ENCODE data around the gene CBFB.

Gene CBFB

DNA sequence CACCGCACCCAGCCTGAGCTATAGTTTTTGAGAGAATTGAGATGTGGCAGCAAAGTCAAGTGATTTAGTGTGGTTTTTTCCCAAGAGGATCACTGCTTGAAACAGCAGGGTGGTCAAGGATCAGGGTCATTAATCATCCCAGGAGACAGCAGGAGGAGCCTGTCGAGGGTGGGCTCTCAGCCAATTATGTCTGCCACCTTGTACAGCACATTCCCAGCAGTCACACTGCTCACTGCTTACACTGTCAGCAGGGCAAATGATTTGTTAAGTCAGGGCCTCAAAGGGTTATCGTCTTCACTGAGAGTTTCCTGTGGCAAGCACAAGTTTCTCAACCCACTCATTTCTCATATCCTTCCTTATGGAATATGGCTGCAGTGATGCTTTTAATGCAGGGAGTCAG, 108.7 kb downstream of the CBFB start:
- no peak for DNase-seq (ENCODE audit: low spot score)

DNA sequence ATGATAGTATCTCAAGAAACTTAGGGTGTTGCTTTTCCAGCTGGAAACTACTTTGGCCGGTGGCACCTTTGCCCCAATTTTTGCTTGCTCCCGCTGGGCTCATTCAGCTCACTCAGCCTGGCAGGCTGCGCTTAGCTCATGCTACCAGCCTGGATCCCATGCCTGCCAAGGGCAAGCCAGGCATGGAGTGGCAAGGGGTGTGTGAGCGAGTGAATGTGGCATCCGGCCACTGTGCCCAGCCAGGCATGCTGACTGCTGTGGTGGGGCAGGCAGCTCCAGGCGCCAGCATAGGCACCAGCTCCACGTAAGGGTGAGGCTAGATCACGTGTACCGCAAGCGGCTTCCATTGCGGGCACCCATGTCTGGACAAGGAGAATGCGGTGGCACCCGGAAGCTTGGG, 112.4 kb downstream of the CBFB start:
- no peak for DNase-seq (ENCODE audit: low spot score)

DNA sequence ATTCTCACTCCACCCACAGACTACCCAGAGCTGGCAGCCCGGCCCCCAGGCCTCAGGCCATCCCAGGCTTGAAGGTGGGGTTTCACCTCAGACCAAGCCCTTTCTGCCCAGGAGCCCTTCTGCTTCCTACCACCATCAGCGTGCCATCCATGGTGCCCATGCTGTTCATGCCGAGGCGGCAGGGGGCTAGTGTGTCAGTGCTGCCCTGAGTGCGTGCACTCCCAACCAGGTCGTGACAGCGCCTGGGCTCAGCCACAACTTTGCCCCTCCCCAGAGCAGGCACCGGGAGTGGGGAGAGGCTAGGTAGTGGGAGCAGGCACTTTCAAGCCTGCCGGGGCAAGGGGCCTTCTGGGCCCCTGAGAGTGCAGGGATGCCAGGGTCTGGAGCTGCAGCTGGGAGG, 113.4 kb downstream of the CBFB start:
- DNase-seq (ENCODE audit: low spot score), result no peak

GRCh38 chr16:67144943-67145342, 116.0 kb downstream of the CBFB start:
- no peak for DNase-seq (ENCODE audit: low spot score)

DNA sequence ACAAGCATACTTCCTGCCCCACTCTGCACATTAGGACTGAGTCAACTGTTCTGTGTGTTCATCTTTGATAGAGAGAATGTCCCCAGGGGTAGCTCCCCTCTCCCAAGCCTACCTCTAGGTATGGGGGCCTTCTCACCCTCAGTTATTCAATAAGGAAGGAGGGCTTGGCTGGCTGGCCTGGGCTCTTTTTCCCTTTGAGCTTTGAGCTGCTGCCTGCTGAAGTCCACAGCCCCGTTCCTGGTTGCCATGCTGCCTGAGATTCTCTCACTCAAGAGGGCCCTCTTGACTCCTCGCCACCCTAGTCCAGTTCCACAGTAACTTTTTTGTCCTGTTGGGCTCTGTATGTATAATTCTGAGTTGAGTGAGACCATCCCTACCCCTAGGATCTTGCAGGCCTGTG, 116.8 kb downstream of the CBFB start:
- no peak for DNase-seq (ENCODE audit: low spot score)

DNA sequence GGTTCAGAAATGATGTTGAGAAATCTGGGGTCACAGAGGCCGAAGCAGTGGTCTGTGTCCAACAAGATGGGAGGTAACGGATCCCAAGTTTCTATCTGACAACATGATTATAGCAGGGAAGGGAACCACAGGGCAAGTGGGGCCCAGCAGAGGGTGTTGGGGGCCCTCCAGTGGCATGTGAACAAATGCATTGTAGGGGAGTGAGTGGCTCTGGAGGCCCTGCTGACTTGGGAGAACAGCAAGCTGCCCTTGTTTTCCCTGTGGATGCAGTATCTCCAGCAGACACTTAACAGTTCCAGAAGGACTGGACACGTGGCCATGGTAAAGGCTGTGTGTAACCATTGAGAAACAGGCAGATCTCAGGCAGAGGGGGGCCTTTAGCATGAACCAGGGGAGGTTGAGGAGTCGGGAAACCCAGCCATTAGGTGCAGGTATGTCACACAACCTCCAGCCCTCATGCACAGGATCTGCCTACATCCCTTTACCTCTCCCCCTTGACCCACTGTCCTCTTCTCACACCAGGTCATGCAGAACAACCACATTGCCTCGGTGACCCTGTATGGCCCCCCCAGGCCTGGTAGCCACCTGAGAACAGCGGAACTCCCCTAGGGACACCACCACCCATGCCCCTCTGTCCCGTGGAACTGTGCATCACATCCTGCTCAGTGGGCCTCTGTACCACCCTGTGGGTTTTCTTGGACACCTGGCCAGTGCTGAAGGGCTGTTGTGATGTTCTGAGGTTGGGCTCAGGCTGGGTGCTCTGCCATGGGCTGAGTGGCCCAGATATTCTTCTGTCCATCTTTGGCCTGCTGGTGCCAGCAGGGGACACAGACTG, 117.8 kb downstream of the CBFB start:
- DNase-seq (ENCODE audit: low spot score), result no peak

GRCh38 chr16:67147437-67148140, 118.6 kb downstream of the CBFB start:
- DNase-seq (ENCODE audit: low spot score), result no peak

- DNase-seq (ENCODE audit: low spot score), result no peak
Measured at GRCh38 chr16:67148221-67148620, 119.3 kb downstream of the CBFB start.

- DNase-seq (ENCODE audit: low spot score), result no peak
Measured at GRCh38 chr16:67148656-67149275, 119.8 kb downstream of the CBFB start.

DNA sequence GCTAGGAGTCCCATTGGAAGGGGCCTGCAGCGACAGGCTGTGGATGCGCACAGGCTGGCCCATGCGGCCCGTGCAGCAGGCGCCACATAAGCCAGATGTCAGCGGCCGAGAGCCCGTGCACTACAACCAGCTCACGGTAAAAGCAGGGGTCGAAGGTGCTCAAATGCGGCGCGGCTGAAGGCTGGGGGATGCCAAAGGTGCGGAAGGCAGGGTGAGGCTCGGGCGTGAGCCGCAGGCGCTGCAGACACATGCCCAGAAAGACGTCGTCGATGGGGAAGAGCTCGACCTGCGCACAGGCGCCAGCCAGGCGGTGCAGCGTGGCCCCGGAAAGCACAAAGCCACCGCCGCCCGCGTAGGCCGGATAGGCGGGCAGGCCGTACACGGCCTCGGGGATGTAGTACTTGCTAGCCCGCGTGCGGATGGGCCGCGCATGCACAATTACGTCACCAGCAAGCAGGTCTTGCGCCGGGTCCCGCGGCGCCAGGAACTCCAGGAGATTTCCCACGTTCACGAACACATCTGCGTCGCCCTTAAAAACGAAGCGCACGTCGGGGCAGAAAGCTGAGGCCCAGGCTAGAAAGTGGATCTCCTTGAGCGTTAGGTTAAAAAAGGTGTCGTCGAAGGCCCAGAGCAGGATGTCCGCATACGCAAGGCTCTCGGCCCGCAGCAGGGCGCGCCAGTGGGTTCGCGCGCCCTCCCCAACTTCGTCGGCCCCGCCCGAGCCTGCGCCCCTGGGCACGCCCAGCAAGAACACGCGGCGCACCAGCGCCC, 120.5 kb downstream of the CBFB start:
- no peak for DNase-seq (ENCODE audit: low spot score)

DNA sequence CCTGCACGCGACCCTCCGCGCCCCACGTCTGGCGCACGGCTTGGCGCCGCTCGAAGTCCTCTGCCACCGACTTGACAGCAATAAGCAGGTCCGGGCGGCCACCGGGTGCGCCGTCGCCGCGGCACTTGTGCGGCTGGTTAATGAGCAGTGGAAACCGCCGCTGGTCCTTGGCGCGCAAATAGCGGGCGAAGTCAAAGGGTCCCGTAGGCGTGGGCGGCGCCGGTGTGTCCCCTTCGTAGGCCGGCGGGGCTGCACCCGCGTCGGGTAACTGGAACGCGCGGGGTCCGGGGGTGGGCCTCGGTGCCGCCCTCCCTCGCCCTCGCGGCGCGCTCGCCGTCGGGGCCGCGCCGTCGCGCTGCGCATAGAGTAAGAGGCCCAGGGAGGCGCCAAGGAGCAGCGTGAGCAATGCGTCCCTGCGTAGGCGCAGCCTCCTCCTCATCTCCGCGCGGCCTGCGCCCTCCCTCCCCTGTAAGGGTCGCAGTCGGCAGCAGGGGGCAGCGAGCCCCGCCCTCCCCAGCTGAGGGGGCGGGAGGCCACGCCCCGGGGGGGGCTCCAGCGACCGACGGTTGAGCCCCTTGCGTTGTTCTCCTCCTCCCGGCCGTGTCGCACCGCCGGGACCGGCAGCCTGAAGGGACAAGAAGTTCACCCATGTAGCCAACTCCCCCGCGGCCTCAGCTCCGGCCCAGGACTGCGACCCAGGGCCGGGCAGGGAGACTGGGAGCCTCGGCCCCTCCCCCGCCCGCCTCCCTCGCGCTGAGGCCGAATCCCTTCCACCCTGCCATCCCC, 121.3 kb downstream of the CBFB start:
- no peak for DNase-seq (ENCODE audit: low spot score)
